Tibial nerve (tissue), 4 donors: ENCODE data around the gene TASOR2. TPM values are rescaled to one million over a fixed set of nuclear protein-coding genes. Genes with fewer than 3 reads are reported as not detected.

Experiments used
- DNase-seq, 2 donors: peaks; one replicate each; pipeline ENCODE4 v3.0.0-alpha.2; 2019; ENCODE audit warnings: low spot score in 2 of 2
- H3K27ac ChIP-seq, 4 donors: fragments of 200-600 bp; sonication (generic) in 3 of 4; one replicate each; pipeline ENCODE4 v1.5.1; 2017 to 2019; ENCODE audit warnings: mild to moderate bottlenecking in 1 of 4
- H3K27me3 ChIP-seq, 2 donors: fragments of 200-600 bp; sonication (generic) in 1 of 2; one replicate each; pipeline versions ENCODE4 v1.5.1 to v1.6.0; 2017 to 2019
- H3K36me3 ChIP-seq, 3 donors: fragments of 200-600 bp; sonication (generic); one replicate each; pipeline ENCODE4 v1.5.1; 2018 to 2019
- H3K4me1 ChIP-seq, 4 donors: fragments of 200-600 bp; sonication (generic) in 3 of 4; one replicate each; pipeline ENCODE4 v1.5.1; 2017 to 2019
- H3K4me3 ChIP-seq, 4 donors: fragments of 200-600 bp; sonication (generic) in 3 of 4; one replicate each; pipeline ENCODE4 v1.5.1; 2017 to 2019; ENCODE audit warnings: mild to moderate bottlenecking in 1 of 4, moderate library complexity in 1 of 4
- H3K9me3 ChIP-seq, 4 donors: fragments of 200-600 bp; sonication (generic) in 3 of 4; one replicate each; pipeline ENCODE4 v1.5.1; 2017 to 2019
- CTCF ChIP-seq, 5 experiments: fragments of 200-600 bp in 3 of 5; fragments of 450-650 bp in 2 of 5; sonication (generic) in 3 of 5; IDR thresholded peaks; one replicate each; pipeline ENCODE4 v1.5.1; 2016 to 2019; ENCODE audit warnings: antibody characterized with exemption in 5 of 5, mild to moderate bottlenecking in 3 of 5, moderate library complexity in 2 of 5
- EP300 ChIP-seq, 2 donors: sonication (generic); formaldehyde crosslinking; IDR thresholded peaks; one replicate each; pipeline ENCODE4 v1.6.1; 2017; ENCODE audit warnings: antibody characterized with exemption in 2 of 2, mild to moderate bottlenecking in 1 of 2
- POLR2A ChIP-seq, 2 donors: fragments of 450-650 bp; IDR thresholded peaks; one replicate each; pipeline ENCODE4 v1.6.1; 2017; ENCODE audit warnings: antibody characterized with exemption in 2 of 2, mild to moderate bottlenecking in 2 of 2, moderate library complexity in 2 of 2
- WGBS, 2 donors: methylation state at CpG; one replicate each; pipeline ENCODE4 v1.1.5; 2018; 5-methylcytosine and 5-hydroxymethylcytosine counted together
- total RNA-seq, 4 donors: library from RNA; depleted of rRNA; stranded (reverse); fragments of >200 nt; gene quantifications; one replicate each; pipeline ENCODE4 v1.1.0, GENCODE V29; 2016

The TASOR2 gene, protein sequence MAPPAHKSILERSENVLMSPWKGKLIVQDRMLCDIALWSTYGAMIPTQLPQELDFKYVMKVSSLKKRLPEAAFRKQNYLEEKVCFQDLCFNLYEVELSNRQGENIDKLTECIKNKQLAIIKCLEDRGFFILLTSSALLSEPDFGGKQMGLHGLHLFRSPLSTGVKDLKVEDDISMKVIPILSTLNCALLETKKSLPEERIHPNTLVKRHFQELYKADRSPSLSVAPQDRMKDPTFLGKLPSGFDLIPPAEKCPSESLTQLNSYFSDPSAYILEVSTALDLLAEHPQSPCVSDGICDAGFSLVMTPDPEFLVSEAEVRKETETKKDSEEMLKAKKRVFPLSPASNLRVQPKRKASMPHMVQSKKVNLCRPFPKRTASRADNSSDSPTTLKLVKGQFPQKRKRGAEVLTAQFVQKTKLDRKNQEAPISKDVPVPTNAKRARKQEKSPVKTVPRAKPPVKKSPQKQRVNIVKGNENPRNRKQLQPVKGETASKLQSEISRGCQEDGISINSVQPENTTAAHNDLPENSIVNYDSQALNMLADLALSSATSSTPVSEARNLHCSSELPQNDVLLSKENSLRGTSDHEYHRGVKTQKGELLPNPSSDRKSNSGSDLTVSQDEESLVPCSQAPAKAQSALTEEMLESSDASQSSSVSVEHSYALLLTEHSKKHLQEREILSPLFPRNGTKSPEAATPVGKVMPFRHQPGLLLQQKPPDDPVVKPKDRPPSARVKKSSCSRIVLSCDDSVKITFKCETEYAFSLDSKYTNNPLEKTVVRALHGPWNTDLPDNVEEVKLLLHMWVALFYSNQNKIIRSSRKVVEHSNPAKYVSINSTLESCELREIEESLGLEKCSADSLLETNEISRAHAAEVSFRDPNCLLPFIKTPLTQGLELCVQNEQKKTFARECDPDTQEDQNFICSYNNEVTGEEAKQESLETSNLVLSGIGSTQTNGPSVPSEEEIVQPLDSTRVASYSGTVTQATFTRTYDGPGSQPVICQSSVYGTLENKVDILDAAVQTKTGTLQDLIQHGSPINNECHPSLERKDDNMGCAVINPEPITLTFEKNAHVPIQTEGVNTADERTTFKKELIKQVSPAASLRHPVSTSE (N-terminal part only)
- 10 to 100 TPM; 67.3 to 83.7 (median 79.6) TPM for total RNA-seq

DNA sequence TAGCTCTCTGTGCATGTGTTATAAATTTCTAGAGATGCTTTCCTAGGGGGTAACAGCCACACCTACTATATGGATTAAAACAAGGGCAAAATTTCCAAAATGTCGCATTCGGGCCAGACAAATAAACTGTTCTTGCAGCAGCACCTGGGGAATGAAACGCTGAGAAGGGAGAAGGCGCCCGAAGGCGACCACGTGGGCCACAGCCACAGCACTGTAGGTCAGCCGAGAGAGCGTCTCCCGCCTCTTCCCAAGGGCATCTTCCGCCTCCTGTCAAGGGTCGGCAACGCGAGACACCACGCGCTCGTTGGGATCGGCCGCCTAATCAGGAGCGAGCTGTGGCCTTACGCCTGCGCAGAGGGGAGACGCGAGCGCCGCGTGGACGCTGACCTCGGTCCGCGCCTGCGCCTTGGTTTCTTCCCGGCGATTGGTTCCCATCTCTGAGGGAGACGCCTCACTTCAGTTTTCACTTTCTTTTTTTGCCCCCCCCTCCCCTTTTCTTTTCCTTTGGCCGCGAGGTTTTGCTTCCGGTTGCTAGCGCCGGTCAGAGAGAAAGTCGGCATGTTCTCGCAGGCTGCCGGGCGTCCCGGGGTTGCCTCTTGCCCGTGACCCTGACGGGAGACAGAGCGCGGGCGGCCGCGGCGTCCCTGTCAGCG is at the start of gene TASOR2:
TASOR2 (plus strand) TSS at position 521 of the 653 bp plus-strand sequence. CDS start 35,805 bp downstream, outside the sequence.
- H3K4me3 ChIP-seq, result peak within 1 kb of the TSS; percentile 77 to 96 (median 83)
- H3K36me3 ChIP-seq, result no peaks in the 10 kb centered on the region
- H3K27me3 ChIP-seq, result no peaks in the 10 kb centered on the region
- H3K4me1 ChIP-seq, result peaks cover 0 to 40% (median 7%) of the 10 kb centered on the region in 4 donors
- peak within 1 kb of the TSS; percentile 47 to 93 (median 90) for H3K27ac ChIP-seq
- 1% methylated on average over 54 of the region's 54 CpGs for WGBS, 2 donors
- TF ChIP-seq CTCF (IDR thresholded peaks at IDR 0.05), result no peak
- peak in 1 of 2 donors; percentile 35 for TF ChIP-seq POLR2A (IDR thresholded peaks at IDR 0.05)
- peak; percentile 55 to 85 for TF ChIP-seq EP300 (IDR thresholded peaks at IDR 0.05)
- peak; percentile 89 to 92 for DNase-seq
- no peaks in the 10 kb centered on the region for H3K9me3 ChIP-seq

GRCh38 chr10:5634918-5635317 is 49.7 kb upstream of the TASOR2 start:
- DNase-seq, result no peak
- Histone ChIP-seq H3K36me3 (peaks cover 0 to 27% (median 2%) of the 10 kb centered on the region in 3 donors), H3K4me3 (no peak overlapping the region), H3K9me3 (no peaks in the 10 kb centered on the region), H3K27ac (no peak overlapping the region), H3K4me1 (peaks cover 0 to 24% (median 4%) of the 10 kb centered on the region in 4 donors), H3K27me3 (no peaks in the 10 kb centered on the region)
- 81 to 84% methylated on average over 7 of the region's 7 CpGs for WGBS, 2 donors
- TF ChIP-seq EP300 (IDR thresholded peaks at IDR 0.05) (no peak), POLR2A (IDR thresholded peaks at IDR 0.05) (no peak), CTCF (IDR thresholded peaks at IDR 0.05) (no peak)

DNA sequence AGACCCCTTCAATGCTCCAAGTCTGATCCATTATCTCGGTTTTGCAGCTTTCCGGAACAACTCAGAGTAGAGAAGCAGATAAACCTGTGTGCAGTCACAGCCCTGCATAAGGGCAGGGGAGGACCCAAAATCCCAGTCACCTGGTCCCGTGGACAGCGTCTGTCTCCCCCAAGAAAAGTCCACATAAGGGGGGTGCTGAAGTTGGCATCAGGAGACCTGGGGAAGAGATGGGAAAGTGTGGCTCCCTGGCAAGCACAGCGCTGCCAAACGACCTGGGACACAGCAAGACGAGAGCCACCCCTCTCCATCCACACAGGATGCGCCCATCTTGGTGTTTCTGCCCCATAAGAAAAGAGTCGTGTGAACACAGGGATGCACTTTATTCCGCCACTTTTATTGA is 46.1 kb upstream of the TASOR2 start:
- TF ChIP-seq EP300 (IDR thresholded peaks at IDR 0.05), result no peak
- no peak for TF ChIP-seq CTCF (IDR thresholded peaks at IDR 0.05)
- no peak for TF ChIP-seq POLR2A (IDR thresholded peaks at IDR 0.05)
- no peaks in the 10 kb centered on the region for H3K9me3 ChIP-seq
- DNase-seq, result no peak
- peaks cover 0 to 12% (median under 1%) of the 10 kb centered on the region in 4 donors for H3K4me1 ChIP-seq
- peaks cover 0 to 52% (median 6%) of the 10 kb centered on the region in 3 donors for H3K36me3 ChIP-seq
- H3K4me3 ChIP-seq, result no peak overlapping the region
- H3K27ac ChIP-seq, result no peak overlapping the region
- no peaks in the 10 kb centered on the region for H3K27me3 ChIP-seq
- WGBS, 2 donors, result 93 to 96% methylated on average over 10 of the region's 10 CpGs

GRCh38 chr10:5639066-5639465 is 45.6 kb upstream of the TASOR2 start:
- Histone ChIP-seq H3K27ac (no peak overlapping the region), H3K4me3 (no peak overlapping the region), H3K4me1 (peaks cover 0 to 16% (median 3%) of the 10 kb centered on the region in 4 donors), H3K9me3 (no peaks in the 10 kb centered on the region), H3K36me3 (peaks cover 0 to 56% (median 6%) of the 10 kb centered on the region in 3 donors), H3K27me3 (no peaks in the 10 kb centered on the region)
- no peak for TF ChIP-seq POLR2A (IDR thresholded peaks at IDR 0.05)
- no peak for DNase-seq
- 89 to 97% methylated on average over 17 of the region's 17 CpGs for WGBS, 2 donors

- H3K27ac ChIP-seq, result no peak overlapping the region
- no peaks in the 10 kb centered on the region for H3K27me3 ChIP-seq
- H3K4me1 ChIP-seq, result peaks cover 0 to 25% (median 6%) of the 10 kb centered on the region in 4 donors
- no peak for TF ChIP-seq CTCF (IDR thresholded peaks at IDR 0.05)
- no peak for TF ChIP-seq POLR2A (IDR thresholded peaks at IDR 0.05)
- no peak for TF ChIP-seq EP300 (IDR thresholded peaks at IDR 0.05)
- H3K36me3 ChIP-seq, result peaks cover 0 to 60% (median 6%) of the 10 kb centered on the region in 3 donors
- whole genome bisulfite sequencing, 2 donors, result 87 to 91% methylated on average over 8 to 11 of the region's 12 CpGs
- no peak overlapping the region for H3K4me3 ChIP-seq
- no peak for DNase-seq
- H3K9me3 ChIP-seq, result no peaks in the 10 kb centered on the region
Measured at GRCh38 chr10:5640036-5640435, 44.6 kb upstream of the TASOR2 start.
